Left ventricle myocardium inferior (tissue), 1 donor: ENCODE results near the gene TNS3. TPM values are rescaled to one million over a fixed set of nuclear protein-coding genes. Genes with fewer than 3 reads are reported as not detected.
A peak's percentile ranks its signal among the peaks of the same experiment; 100 is the strongest.

ENCODE experiments used
- DNase-seq: peaks from one replicate; pipeline ENCODE4 v3.0.0-alpha.2; 2020
- H3K27ac ChIP-seq: fragments of 200-600 bp; replicated peaks from 2 replicates; pipeline ENCODE4 v1.8.0; 2021
- H3K27me3 ChIP-seq: fragments of 200-600 bp; 2 replicates; pipeline ENCODE4 v1.8.0; 2021; ENCODE audit warnings: low read depth
- H3K36me3 ChIP-seq: fragments of 200-600 bp; 2 replicates; pipeline ENCODE4 v1.8.0; 2021
- H3K4me1 ChIP-seq: fragments of 200-600 bp; 2 replicates; pipeline ENCODE4 v1.8.0; 2021
- H3K4me3 ChIP-seq: fragments of 200-600 bp; 2 replicates; pipeline ENCODE4 v1.8.0; 2021; ENCODE audit warnings: mild to moderate bottlenecking, moderate library complexity
- H3K9me3 ChIP-seq: fragments of 200-600 bp; replicated peaks from 2 replicates; pipeline ENCODE4 v1.8.0; 2021
- CTCF ChIP-seq: fragments of 200-600 bp; IDR thresholded peaks from 2 replicates; pipeline ENCODE4 v1.8.0; 2021; ENCODE audit warnings: antibody characterized with exemption, mild to moderate bottlenecking, borderline replicate concordance
- intact Hi-C: fragments of 100-400 bp; cut with micrococcal nuclease; formaldehyde crosslinking; loops from one replicate; pipeline ENCODE4 v1.11.0; 2022
- total RNA-seq: library from RNA; stranded (reverse); fragmentation: NEBNext Ultra II Directional; extraction: Animal tissue kit (Norgen Biotek cat#: 25700); gene quantifications from one replicate; pipeline ENCODE4 v1.2.1, GENCODE V29; 2021
- donor health status: DM: no; HTN: yes; CAD: no; lungs with severe emphysema.

Gene TNS3
- total RNA-seq, 1 donor from 2014 or later = 40.6 TPM

GRCh38 chr7:47290466-47290865 is 291.4 kb downstream of the TNS3 start:
- no peaks in the 10 kb centered on the region for H3K9me3 ChIP-seq
- H3K36me3 ChIP-seq = peaks cover 45% of the 10 kb centered on the region
- intact Hi-C loops = no loop called here

GRCh38 chr7:47288060-47288459 is 293.9 kb downstream of the TNS3 start:
- intact Hi-C loops = no loop called here
- Histone ChIP-seq H3K4me3 (no peak overlapping the region), H3K4me1 (peaks cover 61% of the 10 kb centered on the region), H3K27ac (peak overlapping the region; percentile 37), H3K9me3 (no peaks in the 10 kb centered on the region), H3K27me3 (no peaks in the 10 kb centered on the region), H3K36me3 (peaks cover 60% of the 10 kb centered on the region)
- no peak for DNase-seq
- no peak for TF ChIP-seq CTCF

More at GRCh38 chr7:47290466-47290865, 291.4 kb downstream of the TNS3 start:
- Histone ChIP-seq H3K27ac (no peak overlapping the region), H3K4me3 (no peak overlapping the region), H3K4me1 (peaks cover 83% of the 10 kb centered on the region), H3K27me3 (no peaks in the 10 kb centered on the region)
- TF ChIP-seq CTCF = no peak
- no peak for DNase-seq

GRCh38 chr7:47285860-47286491 is 295.9 kb downstream of the TNS3 start:
- no peak overlapping the region for H3K4me3 ChIP-seq
- no peak for DNase-seq
- H3K27me3 ChIP-seq = no peaks in the 10 kb centered on the region
- peaks cover 60% of the 10 kb centered on the region for H3K36me3 ChIP-seq
- TF ChIP-seq CTCF = peak; percentile 31
- intact Hi-C loops = no loop called here
- no peaks in the 10 kb centered on the region for H3K9me3 ChIP-seq
- H3K4me1 ChIP-seq = peaks cover 40% of the 10 kb centered on the region
- peak overlapping the region; percentile 66 for H3K27ac ChIP-seq

GRCh38 chr7:47284691-47285635 is 296.9 kb downstream of the TNS3 start:
- H3K9me3 ChIP-seq = no peaks in the 10 kb centered on the region
- H3K27me3 ChIP-seq = no peaks in the 10 kb centered on the region
- no peak overlapping the region for H3K4me3 ChIP-seq
- intact Hi-C loops = no loop called here
- no peak for DNase-seq
- H3K27ac ChIP-seq = peak overlapping the region; percentile 66
- H3K4me1 ChIP-seq = peaks cover 34% of the 10 kb centered on the region
- peaks cover 64% of the 10 kb centered on the region for H3K36me3 ChIP-seq
- TF ChIP-seq CTCF = no peak

GRCh38 chr7:47283497-47284131 is 298.3 kb downstream of the TNS3 start:
- H3K4me3 ChIP-seq = no peak overlapping the region
- DNase-seq = no peak
- no peak for TF ChIP-seq CTCF
- intact Hi-C loops = no loop called here
- H3K27ac ChIP-seq = no peak overlapping the region
- peaks cover 72% of the 10 kb centered on the region for H3K36me3 ChIP-seq
- H3K27me3 ChIP-seq = no peaks in the 10 kb centered on the region
- H3K4me1 ChIP-seq = peaks cover 31% of the 10 kb centered on the region
- no peaks in the 10 kb centered on the region for H3K9me3 ChIP-seq
